Mucosa of gallbladder (tissue), 1 donor: ENCODE measurements around the gene FANCG. TPM values are rescaled to one million over a fixed set of nuclear protein-coding genes. Genes with fewer than 3 reads are reported as not detected.

ENCODE experiments used
- DNase-seq: peaks from one replicate; pipeline ENCODE4 v3.0.0-alpha.2; 2020; ENCODE audit warnings: low spot score
- total RNA-seq: library from RNA; stranded (reverse); gene quantifications from one replicate; pipeline ENCODE4 v1.2.1, GENCODE V29; 2021
- donor health status: DM: no; HTN: no; CAD: no.

FANCG gene
- total RNA-seq, result 17.4 TPM

DNA sequence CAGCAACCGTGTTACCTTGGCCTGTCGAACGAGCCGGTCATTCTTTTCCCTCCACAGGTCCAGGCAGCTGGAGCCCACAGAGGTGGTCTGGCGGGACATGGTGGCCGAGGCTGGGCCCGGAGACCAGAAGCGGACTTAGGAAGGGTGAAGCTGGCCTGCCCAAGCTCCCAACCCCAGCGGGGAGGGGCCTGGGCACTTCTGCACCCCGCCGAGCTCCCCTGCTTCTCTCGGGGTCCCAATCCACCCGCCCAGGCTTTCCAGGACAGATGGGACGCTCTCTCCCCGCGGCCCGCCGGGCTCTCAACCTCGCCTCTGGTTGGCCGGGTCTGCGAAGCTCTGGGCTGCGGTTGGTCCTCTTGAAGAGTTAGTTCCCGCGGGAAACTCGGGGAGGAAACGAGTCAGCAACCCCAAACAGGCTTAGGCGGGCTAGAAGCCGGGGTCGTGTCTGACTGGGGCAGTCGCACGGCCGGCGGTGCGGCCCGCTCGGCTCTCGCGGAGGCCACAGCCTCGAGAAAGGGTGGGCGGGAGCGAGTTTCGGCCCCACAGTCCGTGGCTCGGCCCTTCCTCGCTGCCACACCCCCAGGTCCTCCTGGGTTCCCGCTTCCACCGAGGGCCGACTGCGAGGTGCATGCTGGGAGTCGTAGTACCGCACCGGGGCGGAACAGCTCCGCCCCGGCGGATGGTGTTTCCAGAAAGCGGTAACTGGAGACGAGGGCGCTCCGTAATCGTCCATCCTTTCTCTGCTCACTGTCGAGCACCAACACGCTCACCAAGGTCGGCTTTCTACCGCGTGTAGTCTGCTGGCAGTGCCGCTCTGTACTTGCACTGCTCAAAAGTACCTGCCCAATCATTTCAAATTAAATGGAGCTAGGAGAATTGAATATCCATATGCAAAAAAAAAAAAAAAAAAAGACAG is at the start of gene FANCG:
TSS of gene FANCG (minus strand) at position 517 of the 916 bp plus-strand sequence. CDS start at position 99, 418 bp downstream.
- peak; percentile 92 for DNase-seq

- peak; percentile 94 for DNase-seq
Observed at GRCh38 chr9:35116898-35117551, 37.3 kb upstream of the FANCG start.

- no peak for DNase-seq
Observed at GRCh38 chr9:35116539-35116897, 36.8 kb upstream of the FANCG start.

GRCh38 chr9:35115680-35116538 is 36.2 kb upstream of the FANCG start, which contains the start of gene ATOSB:
Gene ATOSB (minus strand): TSS chr9:35115862. CDS start chr9:35108274, 7,588 bp downstream.
- DNase-seq, result peak; percentile 95

DNA sequence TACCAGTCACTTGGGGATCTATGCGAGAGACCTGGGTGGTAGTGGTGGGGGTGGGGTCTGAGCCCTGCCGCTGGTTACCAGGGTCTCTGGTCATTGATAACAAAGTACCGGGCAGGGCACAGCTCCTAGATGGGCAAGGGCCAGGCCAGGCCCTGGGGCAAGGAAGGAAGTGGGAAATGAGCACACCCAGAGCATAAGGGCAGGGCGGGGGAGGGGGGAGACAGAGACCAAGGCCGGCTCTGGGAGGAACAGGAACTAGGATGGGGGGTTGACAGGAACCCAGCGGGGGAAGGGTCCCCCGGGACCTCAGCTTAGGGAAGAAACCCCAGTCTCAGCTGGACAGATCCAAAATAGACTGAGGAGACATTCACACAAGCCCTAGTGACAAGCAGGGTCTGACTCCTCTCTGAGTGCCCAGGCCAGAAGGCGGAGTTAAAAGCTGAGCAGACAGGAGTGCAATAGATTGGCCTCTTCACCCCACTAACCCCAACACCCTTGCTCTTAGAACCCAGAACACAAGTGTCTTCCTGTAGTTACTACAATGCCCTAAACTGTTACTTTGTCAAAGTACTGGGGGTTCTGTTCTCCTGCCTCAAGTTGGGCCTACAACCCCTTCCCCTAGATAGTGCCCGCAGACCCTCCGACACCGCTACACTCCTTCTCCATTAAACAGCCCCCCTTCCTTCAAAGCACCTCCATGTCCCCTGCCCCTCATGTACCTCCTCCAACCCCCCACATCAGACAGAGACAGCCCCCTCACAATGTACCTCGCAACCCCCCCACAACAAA is 35.3 kb upstream of the FANCG start:
- DNase-seq, result peak; percentile 42

- DNase-seq, result peak; percentile 83
Observed at GRCh38 chr9:35114113-35114839, 34.5 kb upstream of the FANCG start.

GRCh38 chr9:35112257-35113020 is 32.7 kb upstream of the FANCG start:
- DNase-seq, result no peak

DNA sequence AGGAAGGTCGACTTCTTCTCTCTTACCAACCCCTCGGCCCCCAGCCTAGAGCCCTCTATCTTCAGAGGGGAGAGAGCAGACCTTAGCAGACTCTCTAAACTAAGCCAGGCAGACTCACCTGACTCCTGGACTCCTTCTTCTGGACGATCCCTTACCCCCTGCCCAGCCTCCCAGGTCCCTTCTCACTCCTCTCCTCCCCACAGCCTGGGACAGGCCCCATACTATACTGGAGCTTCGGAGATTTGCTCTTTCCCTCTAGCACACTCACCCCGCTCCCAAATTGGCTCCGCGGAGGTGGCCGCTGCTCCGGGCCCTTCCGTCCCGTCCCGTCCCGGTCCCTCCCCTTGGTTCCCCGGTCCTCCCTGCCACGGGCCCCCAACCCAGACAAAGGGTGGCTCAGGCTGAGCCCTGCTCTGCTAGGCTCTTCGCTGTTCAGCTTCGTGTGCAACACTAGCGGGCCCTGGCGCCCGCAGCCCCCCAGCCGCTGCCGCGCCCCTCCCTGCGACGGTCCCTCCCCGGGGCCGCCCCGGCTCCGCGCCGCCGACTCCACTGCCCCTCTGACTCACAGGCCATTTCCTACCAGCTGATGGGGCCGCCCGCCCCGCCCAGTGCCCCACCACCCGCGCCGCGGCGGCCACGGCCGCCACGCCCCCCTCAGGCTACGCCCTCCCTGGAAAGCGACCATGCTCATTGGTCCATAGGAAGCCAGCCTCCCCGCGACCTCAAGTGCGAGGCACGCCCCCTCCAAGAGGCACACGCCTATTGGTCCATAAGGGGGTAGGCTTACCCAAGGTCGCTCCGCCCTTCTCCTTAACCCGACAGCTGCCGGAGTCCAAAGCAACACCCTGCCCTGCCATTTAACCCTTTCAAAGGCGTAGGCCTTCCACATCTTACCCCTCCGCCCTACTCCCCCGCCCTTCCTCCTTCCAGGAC is 31.5 kb upstream of the FANCG start:
- peak; percentile 97 for DNase-seq

- no peak for DNase-seq
Observed at GRCh38 chr9:35110327-35110761, 30.6 kb upstream of the FANCG start.

DNA sequence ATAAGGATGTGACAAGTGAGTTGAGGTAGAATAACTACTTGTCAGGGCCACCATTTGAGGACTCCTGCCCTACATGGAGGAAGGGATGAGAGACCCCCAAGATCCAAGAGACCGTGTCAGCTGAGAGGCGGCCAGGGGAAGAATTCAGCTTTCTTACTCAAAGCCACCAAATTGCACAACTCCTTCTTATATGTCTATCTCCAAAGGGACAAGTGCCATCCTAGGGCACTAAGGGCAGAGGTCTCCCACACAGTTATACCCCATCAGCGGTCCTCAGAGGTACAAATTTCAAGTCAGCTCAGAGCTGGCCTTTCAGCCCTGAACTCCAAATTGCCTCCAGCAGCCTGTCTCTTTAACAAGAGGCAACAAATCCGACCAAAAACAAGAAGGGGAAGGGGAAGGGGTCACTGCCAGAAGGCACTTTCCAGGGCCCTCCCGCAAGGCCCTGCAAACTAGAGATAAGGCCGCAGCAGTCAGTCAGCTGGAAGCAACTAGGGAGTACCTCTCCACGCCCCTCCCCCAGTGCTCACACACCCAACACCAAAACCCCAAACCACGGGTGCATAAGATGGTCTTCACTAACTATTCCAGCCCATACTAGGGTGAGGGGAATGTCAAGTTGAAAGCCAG is 29.3 kb upstream of the FANCG start:
- DNase-seq, result no peak

DNA sequence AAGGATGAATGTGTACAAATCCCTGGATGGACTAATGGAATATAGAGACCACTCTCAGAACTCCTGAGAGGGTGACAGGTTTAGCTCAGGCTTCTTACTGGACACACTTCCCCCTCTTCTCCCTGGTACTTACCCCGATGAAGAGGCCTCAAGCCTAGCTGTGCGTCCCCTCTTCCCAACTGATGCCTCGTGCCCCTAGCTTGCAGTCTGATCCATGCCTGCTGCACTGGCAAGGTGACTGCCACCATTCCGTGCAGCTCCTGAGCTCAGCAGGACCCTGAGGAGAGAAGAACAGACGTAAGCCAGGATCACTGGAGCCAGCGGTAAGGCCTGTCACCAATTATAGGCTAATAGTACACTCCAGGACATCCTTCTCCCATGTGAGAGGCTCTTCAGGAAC is 28.7 kb upstream of the FANCG start:
- DNase-seq, result no peak

GRCh38 chr9:35107297-35108290 is 27.9 kb upstream of the FANCG start:
- no peak for DNase-seq

DNA sequence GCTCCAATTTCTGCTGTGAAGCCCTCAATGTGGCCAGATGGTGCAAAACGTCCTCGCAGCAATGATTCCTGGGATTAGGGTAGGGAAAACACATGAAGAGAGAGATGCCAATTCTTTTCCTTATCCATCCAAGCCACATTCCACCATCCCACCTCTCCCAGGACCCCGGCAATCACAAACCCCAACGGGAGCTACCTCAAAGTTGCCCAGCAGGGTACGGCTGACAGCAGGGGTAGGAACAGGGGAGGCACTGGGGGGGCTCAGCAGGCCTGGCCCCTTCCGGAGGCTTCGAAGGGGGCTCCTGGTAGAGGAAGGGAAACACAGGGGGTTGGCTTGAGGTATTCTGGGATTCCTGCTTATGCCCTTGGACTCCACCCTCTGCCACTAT is 26.6 kb upstream of the FANCG start:
- DNase-seq, result no peak

DNA sequence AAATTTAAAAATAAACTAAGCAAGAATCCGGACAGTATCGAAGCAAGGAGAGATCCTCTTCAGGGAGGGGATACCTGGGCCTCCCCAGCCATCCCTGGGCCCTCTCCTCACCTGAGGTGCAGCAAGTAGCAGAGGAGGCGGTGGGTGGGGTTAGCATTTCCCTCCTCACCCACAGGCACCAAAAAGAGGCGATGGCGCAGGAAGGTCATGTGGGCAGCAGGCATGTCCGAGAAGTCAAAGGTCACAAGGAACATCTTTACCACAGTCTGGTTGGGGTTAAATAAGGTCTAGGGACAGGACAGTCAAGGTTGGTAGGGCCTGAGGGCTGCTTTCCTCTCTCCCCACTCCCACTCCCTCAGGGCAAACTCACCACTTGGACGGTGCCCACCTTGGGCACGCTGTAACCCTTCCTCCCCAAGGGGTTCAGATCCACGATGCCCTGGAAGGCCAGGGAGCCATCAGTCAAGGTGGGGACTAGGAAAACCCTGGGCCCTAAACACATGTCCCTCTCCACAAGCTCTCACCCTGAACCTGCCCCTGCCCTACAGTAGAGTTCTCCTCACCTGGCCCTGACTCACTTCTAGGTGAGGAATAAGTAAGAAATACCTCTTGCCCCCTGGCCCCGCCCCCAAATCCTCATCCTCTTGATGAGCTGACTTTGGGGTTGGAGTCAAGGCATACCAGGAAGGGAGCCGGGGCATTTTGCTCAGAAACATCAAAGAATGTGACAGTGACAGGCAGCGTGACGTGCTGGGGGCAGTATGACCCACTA is 26.0 kb upstream of the FANCG start:
- DNase-seq, result no peak

DNA sequence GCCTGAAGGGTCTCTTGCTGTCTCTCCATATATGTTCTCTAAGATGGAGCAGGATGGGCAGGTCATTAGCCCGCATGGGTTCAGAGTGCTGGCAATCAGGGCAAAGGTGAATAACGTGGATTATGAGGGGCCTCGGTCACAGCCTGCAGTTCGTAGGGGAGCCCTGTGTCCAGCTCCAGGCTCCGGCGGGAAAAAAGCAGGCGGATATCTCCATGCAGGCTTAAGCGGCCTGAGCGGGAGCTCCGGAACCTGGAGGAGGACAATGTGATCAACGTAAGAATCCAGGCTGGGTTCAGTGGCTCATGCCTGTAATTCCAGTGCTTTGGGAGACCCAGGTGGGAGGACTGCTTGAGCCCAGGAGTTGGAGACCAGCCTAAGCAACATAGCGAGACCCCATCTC is 25.4 kb upstream of the FANCG start:
- no peak for DNase-seq

DNA sequence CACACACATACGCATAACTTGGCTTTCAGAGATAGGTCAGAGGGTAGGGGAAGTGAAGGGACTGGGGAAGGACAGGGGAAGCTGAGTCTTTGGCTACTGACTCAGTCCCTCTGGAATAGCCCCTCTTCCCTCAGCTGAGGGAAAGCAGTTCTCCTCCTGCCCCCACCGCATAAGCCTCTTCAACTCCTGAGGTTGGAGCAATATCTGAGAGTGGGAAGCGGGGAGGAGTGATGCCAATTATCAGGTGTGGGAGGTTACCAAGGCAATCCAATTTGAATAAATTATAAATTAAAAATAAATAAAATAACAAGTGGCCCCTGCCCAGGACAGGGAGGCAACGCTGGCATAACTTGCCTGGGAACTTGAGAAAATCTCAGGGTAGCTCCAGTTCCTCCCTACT is 24.8 kb upstream of the FANCG start:
- DNase-seq, result no peak
